ENCODE results near the gene SLC41A1. TPM values are rescaled to one million over a fixed set of nuclear protein-coding genes. Genes with fewer than 3 reads are reported as not detected.
"Not testable (repeated sequence)": the region's sequence is repeated elsewhere in the genome, so short reads cannot be mapped to it uniquely, and the experiment has no call there.

Gene SLC41A1
- total RNA-seq, 1 donor from 2014 or later: 28.8 TPM

DNA sequence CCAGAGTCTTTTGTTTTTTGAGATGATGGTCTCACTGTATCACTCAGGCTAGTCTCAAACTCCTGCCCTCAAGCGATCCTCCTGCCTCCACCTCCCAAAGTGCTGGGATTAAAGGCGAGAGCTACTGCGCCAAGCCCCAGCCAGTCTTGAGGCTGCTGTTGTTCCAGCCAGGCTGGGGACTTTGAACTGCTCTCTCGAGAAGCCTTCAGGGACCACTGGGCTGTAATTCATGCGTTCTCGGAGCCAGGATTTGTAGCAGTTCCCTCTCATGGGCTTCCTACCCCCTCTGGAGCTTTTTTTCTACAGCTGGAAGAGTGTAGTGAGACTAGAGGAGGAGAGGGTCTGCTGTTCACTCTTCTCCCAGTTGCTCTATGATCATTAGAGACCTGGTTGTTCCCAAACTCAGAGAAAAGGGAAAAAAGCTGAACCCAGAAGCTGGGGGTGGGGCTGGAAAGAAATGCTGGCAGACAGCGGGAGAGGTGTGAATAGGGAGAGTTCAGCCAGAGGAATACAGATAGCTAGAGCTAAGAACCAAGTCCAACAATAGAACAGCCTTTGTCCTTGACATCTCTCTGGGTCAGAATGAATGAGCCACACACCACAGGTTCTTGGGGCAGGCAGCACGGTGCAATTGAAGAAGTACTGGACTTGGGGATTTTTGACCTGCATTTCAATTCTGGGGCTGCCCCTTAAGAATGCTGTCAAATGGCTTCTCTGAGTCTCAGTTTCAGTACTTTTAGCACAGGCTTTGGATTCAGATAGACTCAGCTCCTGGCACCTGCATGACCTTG, 13.2 kb upstream of the SLC41A1 start:
- H3K27me3 ChIP-seq: no peaks in the 10 kb centered on the region
- no peak overlapping the region for H3K27ac ChIP-seq
- TF ChIP-seq, protein P1, sequence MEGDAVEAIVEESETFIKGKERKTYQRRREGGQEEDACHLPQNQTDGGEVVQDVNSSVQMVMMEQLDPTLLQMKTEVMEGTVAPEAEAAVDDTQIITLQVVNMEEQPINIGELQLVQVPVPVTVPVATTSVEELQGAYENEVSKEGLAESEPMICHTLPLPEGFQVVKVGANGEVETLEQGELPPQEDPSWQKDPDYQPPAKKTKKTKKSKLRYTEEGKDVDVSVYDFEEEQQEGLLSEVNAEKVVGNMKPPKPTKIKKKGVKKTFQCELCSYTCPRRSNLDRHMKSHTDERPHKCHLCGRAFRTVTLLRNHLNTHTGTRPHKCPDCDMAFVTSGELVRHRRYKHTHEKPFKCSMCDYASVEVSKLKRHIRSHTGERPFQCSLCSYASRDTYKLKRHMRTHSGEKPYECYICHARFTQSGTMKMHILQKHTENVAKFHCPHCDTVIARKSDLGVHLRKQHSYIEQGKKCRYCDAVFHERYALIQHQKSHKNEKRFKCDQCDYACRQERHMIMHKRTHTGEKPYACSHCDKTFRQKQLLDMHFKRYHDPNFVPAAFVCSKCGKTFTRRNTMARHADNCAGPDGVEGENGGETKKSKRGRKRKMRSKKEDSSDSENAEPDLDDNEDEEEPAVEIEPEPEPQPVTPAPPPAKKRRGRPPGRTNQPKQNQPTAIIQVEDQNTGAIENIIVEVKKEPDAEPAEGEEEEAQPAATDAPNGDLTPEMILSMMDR (IDR thresholded peaks at IDR 0.05): no peak
- no peak overlapping the region for H3K4me3 ChIP-seq
- no peak for DNase-seq (ENCODE audit: low spot score in 2 of 2)
- intact Hi-C loops (cut with DNase I): no loop called here
- no peaks in the 10 kb centered on the region for H3K36me3 ChIP-seq
- no peaks in the 10 kb centered on the region for H3K4me1 ChIP-seq
- H3K9me3 ChIP-seq: no peaks in the 10 kb centered on the region

DNA sequence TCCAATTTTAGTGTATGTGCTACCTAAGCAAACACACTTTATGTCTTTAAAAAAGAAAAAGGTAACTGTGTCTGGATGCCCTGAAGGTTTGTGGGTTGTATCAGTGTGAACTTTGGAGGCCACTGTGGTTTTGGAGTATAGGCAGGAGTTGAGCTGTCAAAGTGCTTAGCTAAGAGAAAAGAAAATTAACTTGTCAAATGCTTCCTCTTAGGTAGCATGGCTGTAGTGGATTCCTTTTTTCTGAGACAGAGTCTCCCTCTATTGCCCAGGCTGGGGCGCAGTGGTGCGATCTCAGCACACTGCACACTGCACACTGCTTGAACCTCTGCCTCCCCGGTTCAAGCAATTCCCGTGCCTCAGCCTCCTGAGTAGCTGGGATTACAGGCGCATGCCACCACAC, 11.2 kb upstream of the SLC41A1 start:
- intact Hi-C loops (cut with DNase I): no loop called here
- no peaks in the 10 kb centered on the region for H3K4me1 ChIP-seq
- DNase-seq (ENCODE audit: low spot score in 2 of 2): no peak
- no peak overlapping the region for H3K27ac ChIP-seq
- TF ChIP-seq, protein P1 (IDR thresholded peaks at IDR 0.05): no peak
- no peaks in the 10 kb centered on the region for H3K9me3 ChIP-seq
- H3K4me3 ChIP-seq: no peak overlapping the region
- no peaks in the 10 kb centered on the region for H3K36me3 ChIP-seq
- H3K27me3 ChIP-seq: no peaks in the 10 kb centered on the region

GRCh38 chr1:205823260-205823659, 10.3 kb upstream of the SLC41A1 start:
- H3K27me3 ChIP-seq; H3K36me3 ChIP-seq; H3K9me3 ChIP-seq; H3K4me3 ChIP-seq; DNase-seq (ENCODE audit: low spot score in 2 of 2); intact Hi-C loops (cut with DNase I); H3K27ac ChIP-seq; H3K4me1 ChIP-seq: not testable (repeated sequence)

GRCh38 chr1:205822397-205822796, 9.4 kb upstream of the SLC41A1 start:
- H3K4me3 ChIP-seq: no peak overlapping the region
- intact Hi-C loops (cut with DNase I): no loop called here
- DNase-seq (ENCODE audit: low spot score in 2 of 2): no peak
- H3K36me3 ChIP-seq: no peaks in the 10 kb centered on the region
- H3K4me1 ChIP-seq: no peaks in the 10 kb centered on the region
- no peaks in the 10 kb centered on the region for H3K27me3 ChIP-seq
- TF ChIP-seq, protein P1 (IDR thresholded peaks at IDR 0.05): no peak
- H3K9me3 ChIP-seq: no peaks in the 10 kb centered on the region
- H3K27ac ChIP-seq: no peak overlapping the region

- intact Hi-C loops (cut with DNase I): no loop called here
- TF ChIP-seq, protein P1 (IDR thresholded peaks at IDR 0.05): no peak
- H3K9me3 ChIP-seq: no peaks in the 10 kb centered on the region
- no peak overlapping the region for H3K4me3 ChIP-seq
- H3K36me3 ChIP-seq: no peaks in the 10 kb centered on the region
- peaks cover 0 to 6% of the 10 kb centered on the region in 2 donors for H3K4me1 ChIP-seq
- no peak overlapping the region for H3K27ac ChIP-seq
- no peaks in the 10 kb centered on the region for H3K27me3 ChIP-seq
- DNase-seq (ENCODE audit: low spot score in 2 of 2): no peak
Observed at GRCh38 chr1:205817988-205818387, 5.0 kb upstream of the SLC41A1 start.

GRCh38 chr1:205817364-205817763, 4.4 kb upstream of the SLC41A1 start:
- H3K27ac ChIP-seq: no peak overlapping the region
- no peaks in the 10 kb centered on the region for H3K9me3 ChIP-seq
- DNase-seq (ENCODE audit: low spot score in 2 of 2): no peak
- intact Hi-C loops (cut with DNase I): no loop called here
- H3K27me3 ChIP-seq: no peaks in the 10 kb centered on the region
- H3K4me1 ChIP-seq: peaks cover 0 to 6% of the 10 kb centered on the region in 2 donors
- no peak overlapping the region for H3K4me3 ChIP-seq
- TF ChIP-seq, protein P1 (IDR thresholded peaks at IDR 0.05): no peak
- H3K36me3 ChIP-seq: no peaks in the 10 kb centered on the region

Measured in ascending aorta (tissue), 2 donors.